Measurements from ENCODE around the gene SDF2L1. TPM values are rescaled to one million over a fixed set of nuclear protein-coding genes. Genes with fewer than 3 reads are reported as not detected.

The SDF2L1 gene
- total RNA-seq, 1 donor from 2014 or later, result 33.8 TPM

DNA sequence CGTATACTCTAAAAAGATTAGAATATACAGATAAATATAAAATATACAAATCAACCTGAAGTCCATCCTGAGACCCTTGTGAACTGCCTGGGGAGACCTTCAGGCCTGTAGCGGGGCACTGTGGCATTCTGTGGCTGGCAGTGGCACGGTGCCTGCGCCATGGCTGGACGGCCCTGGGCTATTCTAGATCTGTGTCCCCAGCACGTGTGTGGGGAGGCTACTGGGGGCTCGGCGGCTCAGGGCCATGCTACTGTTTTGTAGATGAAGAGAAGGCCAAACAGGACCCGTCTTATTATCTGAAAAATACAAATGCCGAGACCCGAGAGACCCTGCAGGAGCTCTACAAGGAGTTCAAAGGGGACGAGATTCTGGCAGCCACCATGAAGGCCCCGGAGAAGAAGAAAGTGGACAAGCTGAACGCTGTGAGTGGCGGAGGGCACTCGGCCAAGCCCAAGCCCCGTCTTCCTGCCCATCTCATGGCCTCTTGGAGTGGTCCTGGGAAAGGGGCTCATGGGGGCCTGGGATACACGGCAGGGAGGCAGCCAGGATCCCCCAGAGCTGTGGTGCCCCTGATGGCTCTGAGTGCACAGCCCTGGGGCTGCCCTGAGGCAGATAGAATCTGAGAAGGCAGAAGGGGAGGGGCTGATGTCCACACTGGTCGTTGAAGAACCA, 42.5 kb downstream of the SDF2L1 start:
- no peak for DNase-seq (ENCODE audit: low read depth, low spot score)
- Mint-ChIP-seq H3K4me1 (no peaks in the 10 kb centered on the region), H3K4me3 (no peak overlapping the region), H3K27me3 (ENCODE audit: low read depth) (no peaks in the 10 kb centered on the region), H3K36me3 (ENCODE audit: low read depth) (peaks cover 4% of the 10 kb centered on the region), H3K9me3 (no peaks in the 10 kb centered on the region), H3K27ac (ENCODE audit: unreplicated experiment) (no peak overlapping the region)
- TF ChIP-seq, protein P1, sequence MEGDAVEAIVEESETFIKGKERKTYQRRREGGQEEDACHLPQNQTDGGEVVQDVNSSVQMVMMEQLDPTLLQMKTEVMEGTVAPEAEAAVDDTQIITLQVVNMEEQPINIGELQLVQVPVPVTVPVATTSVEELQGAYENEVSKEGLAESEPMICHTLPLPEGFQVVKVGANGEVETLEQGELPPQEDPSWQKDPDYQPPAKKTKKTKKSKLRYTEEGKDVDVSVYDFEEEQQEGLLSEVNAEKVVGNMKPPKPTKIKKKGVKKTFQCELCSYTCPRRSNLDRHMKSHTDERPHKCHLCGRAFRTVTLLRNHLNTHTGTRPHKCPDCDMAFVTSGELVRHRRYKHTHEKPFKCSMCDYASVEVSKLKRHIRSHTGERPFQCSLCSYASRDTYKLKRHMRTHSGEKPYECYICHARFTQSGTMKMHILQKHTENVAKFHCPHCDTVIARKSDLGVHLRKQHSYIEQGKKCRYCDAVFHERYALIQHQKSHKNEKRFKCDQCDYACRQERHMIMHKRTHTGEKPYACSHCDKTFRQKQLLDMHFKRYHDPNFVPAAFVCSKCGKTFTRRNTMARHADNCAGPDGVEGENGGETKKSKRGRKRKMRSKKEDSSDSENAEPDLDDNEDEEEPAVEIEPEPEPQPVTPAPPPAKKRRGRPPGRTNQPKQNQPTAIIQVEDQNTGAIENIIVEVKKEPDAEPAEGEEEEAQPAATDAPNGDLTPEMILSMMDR (conservative IDR thresholded peaks at IDR 0.05), result no peak

DNA sequence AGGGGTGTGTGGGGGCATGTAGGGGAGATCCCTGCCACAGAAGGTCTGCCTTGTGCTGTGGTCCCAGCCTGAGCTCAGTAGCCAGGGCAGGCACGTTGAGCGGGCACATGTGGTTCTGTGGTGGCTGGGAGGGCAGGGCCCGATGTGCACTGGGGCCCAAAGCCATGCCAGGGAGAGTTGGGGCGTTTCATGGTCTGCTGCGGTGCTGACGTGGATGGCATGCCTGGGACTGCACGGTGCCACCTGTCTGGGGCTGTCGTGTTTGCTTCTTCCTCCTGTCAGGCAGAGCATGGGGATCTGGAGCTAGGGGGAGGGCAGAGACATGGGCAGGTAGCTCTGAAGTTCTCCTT, 43.0 kb downstream of the SDF2L1 start:
- H3K4me1 Mint-ChIP-seq, result no peaks in the 10 kb centered on the region
- no peaks in the 10 kb centered on the region for H3K9me3 Mint-ChIP-seq
- peaks cover 6% of the 10 kb centered on the region for H3K36me3 Mint-ChIP-seq (ENCODE audit: low read depth)
- H3K4me3 Mint-ChIP-seq, result no peak overlapping the region
- TF ChIP-seq, protein P1 (conservative IDR thresholded peaks at IDR 0.05), result no peak
- no peak overlapping the region for H3K27ac Mint-ChIP-seq (ENCODE audit: unreplicated experiment)
- no peak for DNase-seq (ENCODE audit: low read depth, low spot score)
- no peaks in the 10 kb centered on the region for H3K27me3 Mint-ChIP-seq (ENCODE audit: low read depth)

DNA sequence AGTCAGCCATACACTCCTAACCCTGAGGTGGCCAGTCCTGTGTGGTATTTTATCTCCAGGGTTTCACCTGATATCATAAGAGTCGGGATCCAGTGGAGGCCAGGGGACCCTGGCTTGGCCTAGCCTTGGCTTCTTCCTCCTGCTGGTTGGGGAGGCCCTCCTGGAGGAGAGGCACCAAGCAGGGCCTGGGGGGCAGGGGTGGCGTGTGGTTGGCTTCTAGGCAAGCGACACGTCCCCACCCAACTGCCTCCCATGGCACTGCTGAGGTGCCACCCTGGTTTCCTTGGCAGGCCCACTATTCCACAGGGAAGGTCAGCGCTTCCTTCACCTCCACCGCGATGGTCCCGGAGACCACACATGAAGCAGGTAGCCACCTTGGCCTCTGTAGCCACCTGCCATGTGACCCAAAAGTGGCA, 44.1 kb downstream of the SDF2L1 start:
- Mint-ChIP-seq H3K27ac (ENCODE audit: unreplicated experiment) (no peak overlapping the region), H3K4me3 (no peak overlapping the region), H3K27me3 (ENCODE audit: low read depth) (no peaks in the 10 kb centered on the region), H3K9me3 (no peaks in the 10 kb centered on the region), H3K4me1 (no peaks in the 10 kb centered on the region), H3K36me3 (ENCODE audit: low read depth) (peaks cover 6% of the 10 kb centered on the region)
- TF ChIP-seq, protein P1 (conservative IDR thresholded peaks at IDR 0.05), result no peak
- DNase-seq (ENCODE audit: low read depth, low spot score), result no peak

DNA sequence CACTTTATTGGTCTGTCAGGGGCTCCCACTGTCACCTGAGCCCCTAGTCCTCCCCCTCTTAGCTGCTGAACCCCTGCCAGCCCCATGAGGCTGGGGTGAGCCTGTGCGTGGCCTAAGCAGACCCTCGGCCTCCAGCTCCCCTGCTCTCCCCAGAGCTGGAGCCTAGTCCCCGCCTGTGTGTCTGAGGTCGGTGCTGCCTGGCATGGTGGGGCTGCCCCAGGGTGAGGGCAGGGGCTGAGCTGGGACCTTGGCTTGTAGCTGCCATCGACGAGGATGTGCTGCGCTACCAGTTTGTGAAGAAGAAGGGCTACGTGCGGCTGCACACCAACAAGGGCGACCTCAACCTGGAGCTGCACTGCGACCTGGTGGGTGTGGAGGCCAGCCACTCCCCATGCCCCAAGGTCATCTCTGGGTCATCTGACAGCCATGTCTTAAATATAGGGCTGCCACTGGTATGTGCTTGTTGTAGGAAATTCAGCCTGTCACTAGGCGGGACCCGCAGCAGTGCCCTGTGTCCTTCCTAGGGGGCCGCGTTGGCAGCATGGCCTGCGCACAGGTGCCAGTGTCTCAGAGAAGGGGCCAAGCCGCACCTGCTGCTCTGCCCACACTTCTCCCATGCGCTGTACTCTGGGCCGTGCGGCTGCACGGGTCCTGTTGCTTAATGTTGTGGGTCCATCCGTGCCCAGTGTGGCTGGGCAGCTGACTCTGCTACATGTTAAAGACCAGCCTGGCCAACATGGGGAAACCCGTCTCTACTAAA, 44.7 kb downstream of the SDF2L1 start:
- Mint-ChIP-seq H3K36me3 (ENCODE audit: low read depth) (peaks cover 6% of the 10 kb centered on the region), H3K4me1 (no peaks in the 10 kb centered on the region), H3K9me3 (no peaks in the 10 kb centered on the region), H3K27ac (ENCODE audit: unreplicated experiment) (no peak overlapping the region), H3K4me3 (no peak overlapping the region), H3K27me3 (ENCODE audit: low read depth) (no peaks in the 10 kb centered on the region)
- no peak for DNase-seq (ENCODE audit: low read depth, low spot score)
- TF ChIP-seq, protein P1 (conservative IDR thresholded peaks at IDR 0.05), result no peak

DNA sequence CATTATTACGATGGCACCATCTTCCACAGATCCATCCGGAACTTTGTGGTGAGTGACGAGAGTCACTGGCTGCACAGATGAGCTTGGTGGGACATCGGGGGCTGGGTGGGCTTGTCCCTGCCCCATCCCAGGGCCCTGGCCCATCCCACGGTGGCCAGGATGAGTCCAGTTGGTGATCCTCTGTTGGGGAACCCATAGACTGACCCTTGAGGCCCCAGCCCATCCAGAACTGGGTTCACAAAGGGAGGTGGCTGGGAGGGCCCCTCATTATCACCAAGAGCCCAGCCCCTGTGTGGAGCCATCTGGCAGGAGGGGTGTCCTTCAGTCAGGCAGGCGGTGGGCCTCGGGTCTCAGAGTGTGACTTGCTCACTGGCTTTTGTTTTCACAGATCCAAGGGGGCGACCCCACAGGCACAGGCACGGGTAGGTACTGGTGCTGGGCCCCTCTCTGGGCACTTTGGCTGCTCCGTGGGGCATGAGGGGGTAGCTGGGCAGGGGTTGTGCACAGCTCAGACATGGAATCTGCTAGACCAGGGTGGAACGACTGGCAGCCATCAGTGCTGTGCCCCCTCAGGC, 45.7 kb downstream of the SDF2L1 start:
- Mint-ChIP-seq H3K27ac (ENCODE audit: unreplicated experiment) (no peak overlapping the region), H3K36me3 (ENCODE audit: low read depth) (peaks cover 6% of the 10 kb centered on the region), H3K4me1 (no peaks in the 10 kb centered on the region), H3K4me3 (no peak overlapping the region), H3K9me3 (no peaks in the 10 kb centered on the region), H3K27me3 (ENCODE audit: low read depth) (no peaks in the 10 kb centered on the region)
- TF ChIP-seq, protein P1 (conservative IDR thresholded peaks at IDR 0.05), result no peak
- no peak for DNase-seq (ENCODE audit: low read depth, low spot score)

Measured in neural crest cell (in vitro differentiated cells).